Measurements from ENCODE around the gene NFATC2.

DNA sequence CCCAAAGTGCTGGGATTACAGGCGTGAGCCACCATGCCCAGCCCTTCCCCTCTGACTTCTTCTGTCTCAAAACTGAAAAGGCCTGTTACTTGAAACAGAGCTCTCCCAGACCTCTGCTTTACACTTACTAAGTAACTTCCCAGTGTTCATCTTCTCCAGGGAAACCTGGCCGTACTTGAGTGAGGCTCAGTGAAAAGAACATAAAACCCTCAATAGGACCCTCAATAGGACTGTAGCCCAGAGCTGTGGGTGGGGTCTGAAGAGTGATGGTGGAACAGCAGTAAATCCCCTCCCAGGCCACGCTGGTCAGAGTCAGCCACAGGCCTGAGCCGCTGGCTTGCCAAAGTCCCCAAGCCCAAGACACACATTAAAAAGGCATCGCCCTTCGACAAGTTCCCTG, 145.4 kb downstream of the NFATC2 start:
- no peak for TF ChIP-seq POLR2A (IDR thresholded peaks at IDR 0.05)
- TF ChIP-seq, protein P1, sequence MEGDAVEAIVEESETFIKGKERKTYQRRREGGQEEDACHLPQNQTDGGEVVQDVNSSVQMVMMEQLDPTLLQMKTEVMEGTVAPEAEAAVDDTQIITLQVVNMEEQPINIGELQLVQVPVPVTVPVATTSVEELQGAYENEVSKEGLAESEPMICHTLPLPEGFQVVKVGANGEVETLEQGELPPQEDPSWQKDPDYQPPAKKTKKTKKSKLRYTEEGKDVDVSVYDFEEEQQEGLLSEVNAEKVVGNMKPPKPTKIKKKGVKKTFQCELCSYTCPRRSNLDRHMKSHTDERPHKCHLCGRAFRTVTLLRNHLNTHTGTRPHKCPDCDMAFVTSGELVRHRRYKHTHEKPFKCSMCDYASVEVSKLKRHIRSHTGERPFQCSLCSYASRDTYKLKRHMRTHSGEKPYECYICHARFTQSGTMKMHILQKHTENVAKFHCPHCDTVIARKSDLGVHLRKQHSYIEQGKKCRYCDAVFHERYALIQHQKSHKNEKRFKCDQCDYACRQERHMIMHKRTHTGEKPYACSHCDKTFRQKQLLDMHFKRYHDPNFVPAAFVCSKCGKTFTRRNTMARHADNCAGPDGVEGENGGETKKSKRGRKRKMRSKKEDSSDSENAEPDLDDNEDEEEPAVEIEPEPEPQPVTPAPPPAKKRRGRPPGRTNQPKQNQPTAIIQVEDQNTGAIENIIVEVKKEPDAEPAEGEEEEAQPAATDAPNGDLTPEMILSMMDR (IDR thresholded peaks at IDR 0.05): no peak
